ENCODE results near the gene STK24. TPM values are rescaled to one million over a fixed set of nuclear protein-coding genes. Genes with fewer than 3 reads are reported as not detected.

STK24 gene
- total RNA-seq, 4 donors from 2014 or later = 100 to 133 (median 124) TPM

- no peak for TF ChIP-seq CTCF (IDR thresholded peaks at IDR 0.05; ENCODE audit: low read depth)
Measured at GRCh38 chr13:98577836-98578285, 954 bp upstream of the STK24 start.

GRCh38 chr13:98576200-98576945 is 534 bp downstream of the STK24 start:
- no peak for TF ChIP-seq CTCF (IDR thresholded peaks at IDR 0.05; ENCODE audit: low read depth)

DNA sequence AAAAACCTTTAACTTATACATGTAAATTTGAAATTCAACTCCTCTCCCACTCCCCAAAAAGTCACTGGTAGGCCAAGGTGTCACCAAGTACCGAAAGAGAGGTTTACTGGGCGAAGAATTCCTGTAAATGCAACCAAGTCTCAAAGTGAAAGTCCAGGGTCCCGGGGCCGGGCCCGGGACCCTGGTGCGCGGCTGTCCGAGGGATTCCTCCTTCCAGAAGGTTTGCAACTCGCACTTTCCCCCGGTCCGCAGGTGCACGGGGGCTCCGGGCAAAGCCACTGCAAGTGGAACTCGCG is 1.1 kb downstream of the STK24 start:
- no peak for TF ChIP-seq CTCF (IDR thresholded peaks at IDR 0.05; ENCODE audit: low read depth)

GRCh38 chr13:98575009-98575903 is 1.7 kb downstream of the STK24 start:
- TF ChIP-seq CTCF (IDR thresholded peaks at IDR 0.05; ENCODE audit: low read depth) = no peak

DNA sequence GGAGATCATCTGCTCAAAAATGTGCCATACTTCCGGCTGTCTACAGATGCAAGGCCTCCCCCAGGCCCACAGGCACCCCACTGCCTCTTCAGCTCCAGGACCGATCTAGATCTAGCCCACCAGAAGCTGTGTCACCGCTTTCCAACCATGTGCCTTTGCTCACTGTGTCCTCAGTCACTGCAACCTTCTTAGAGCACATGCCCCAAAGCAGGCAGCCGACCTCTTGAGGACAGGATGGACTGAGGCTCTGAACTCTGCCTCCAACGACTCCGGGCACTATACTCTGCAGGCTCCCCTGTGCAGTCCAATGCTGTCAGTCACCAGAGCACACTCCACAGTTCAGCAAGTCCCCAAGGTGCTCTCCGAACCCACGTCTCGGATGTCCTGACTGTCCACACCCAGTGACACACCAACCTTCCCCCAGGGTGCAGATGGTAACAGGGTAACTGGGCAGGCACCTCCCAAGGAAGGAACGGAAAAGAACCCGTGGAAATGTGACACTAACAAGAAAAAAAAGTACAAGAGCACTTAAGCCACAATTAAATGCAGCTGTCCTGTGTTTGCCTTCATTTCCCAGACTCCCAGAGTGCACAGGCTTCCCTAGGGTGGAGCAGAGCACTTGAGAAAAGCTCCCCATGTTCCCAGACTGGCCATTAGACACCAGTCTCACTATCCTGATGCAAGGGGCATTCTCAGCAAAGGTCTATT is 4.8 kb downstream of the STK24 start:
- TF ChIP-seq CTCF (IDR thresholded peaks at IDR 0.05; ENCODE audit: low read depth) = no peak

- no peak for TF ChIP-seq CTCF (IDR thresholded peaks at IDR 0.05; ENCODE audit: low read depth)
Measured at GRCh38 chr13:98570929-98571372, 6.0 kb downstream of the STK24 start.

DNA sequence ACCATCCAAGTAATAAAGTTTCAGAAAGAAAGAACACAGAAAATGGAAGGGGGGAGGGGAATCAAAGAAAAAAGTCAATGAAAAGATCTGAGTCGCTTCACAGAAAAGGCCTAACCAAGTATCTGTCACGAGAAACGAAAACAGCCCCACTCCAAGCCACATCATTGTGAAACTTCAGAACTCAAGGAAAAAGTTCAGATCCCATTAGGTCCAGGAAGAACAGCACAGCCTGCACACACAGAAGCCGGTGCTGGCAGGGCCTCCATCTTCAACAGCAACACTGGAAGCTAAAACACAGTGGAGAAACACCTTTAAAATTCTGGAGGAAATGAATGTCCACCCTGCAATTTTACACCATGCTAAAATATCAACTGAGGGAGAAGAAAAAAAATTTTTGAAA is 8.0 kb downstream of the STK24 start:
- no peak for TF ChIP-seq CTCF (IDR thresholded peaks at IDR 0.05; ENCODE audit: low read depth)

Data from subcutaneous adipose tissue (tissue), 4 donors.